ENCODE results near the gene PLXNA4. TPM values are rescaled to one million over a fixed set of nuclear protein-coding genes. Genes with fewer than 3 reads are reported as not detected.
"Not testable (repeated sequence)": the region's sequence is repeated elsewhere in the genome, so short reads cannot be mapped to it uniquely, and the experiment has no call there.

PLXNA4 gene
- total RNA-seq, 1 donor from 2014 or later: 16.2 TPM

DNA sequence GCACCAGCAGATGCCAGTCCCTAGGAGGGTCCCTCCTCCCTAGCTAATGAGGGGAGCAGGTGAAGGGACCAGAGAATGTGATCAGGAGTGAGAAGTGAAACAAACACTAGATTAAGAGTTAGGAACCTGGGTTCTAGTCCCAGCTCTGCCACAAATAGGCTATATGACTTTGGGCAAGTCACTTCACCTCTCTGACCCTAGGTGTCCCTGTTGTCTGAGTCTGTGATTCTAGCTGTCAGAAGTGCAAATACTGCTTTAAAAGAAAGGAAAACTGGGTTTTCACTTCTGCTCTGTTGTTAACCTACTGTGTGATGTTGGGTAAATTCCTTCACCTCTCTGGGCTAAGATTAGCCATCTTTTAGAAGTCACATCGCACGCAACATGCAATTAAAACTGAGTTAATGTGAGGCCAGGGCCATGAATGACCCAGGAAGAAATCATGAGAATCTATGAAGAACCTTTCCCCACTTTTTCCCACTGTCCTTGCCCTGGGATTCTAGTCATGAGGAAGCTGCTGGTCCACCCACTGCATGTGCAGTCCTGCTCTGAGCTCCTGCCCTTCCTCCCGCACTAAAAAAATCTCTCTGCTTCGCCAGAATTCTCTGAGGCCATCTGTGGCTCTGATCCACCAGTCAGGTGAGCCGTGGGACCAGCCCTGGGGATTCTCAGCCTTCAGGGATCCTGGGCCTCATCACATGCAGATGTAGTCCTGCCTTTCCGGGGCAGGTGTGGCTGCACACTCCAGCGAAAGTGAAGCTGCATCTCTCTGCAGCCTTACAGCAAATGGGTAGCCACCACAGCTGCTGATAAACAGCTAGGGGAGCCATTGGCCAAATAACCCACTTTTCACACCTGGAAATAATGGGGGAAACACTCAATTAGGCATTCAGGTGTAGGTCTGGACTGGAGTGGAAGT, 181.7 kb downstream of the PLXNA4 start:
- Mint-ChIP-seq H3K36me3 (ENCODE audit: unreplicated experiment) (no peaks in the 10 kb centered on the region), H3K27me3 (ENCODE audit: unreplicated experiment) (peaks cover 9% of the 10 kb centered on the region), H3K4me1 (ENCODE audit: low read depth, unreplicated experiment) (peaks cover 45% of the 10 kb centered on the region), H3K27ac (ENCODE audit: unreplicated experiment) (no peak overlapping the region), H3K4me3 (ENCODE audit: unreplicated experiment) (no peak overlapping the region), H3K9me3 (ENCODE audit: unreplicated experiment) (peaks cover 7% of the 10 kb centered on the region)
- TF ChIP-seq, protein P1, sequence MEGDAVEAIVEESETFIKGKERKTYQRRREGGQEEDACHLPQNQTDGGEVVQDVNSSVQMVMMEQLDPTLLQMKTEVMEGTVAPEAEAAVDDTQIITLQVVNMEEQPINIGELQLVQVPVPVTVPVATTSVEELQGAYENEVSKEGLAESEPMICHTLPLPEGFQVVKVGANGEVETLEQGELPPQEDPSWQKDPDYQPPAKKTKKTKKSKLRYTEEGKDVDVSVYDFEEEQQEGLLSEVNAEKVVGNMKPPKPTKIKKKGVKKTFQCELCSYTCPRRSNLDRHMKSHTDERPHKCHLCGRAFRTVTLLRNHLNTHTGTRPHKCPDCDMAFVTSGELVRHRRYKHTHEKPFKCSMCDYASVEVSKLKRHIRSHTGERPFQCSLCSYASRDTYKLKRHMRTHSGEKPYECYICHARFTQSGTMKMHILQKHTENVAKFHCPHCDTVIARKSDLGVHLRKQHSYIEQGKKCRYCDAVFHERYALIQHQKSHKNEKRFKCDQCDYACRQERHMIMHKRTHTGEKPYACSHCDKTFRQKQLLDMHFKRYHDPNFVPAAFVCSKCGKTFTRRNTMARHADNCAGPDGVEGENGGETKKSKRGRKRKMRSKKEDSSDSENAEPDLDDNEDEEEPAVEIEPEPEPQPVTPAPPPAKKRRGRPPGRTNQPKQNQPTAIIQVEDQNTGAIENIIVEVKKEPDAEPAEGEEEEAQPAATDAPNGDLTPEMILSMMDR (IDR thresholded peaks at IDR 0.05; ENCODE audit: partially characterized antibody, unreplicated experiment): no peak
- DNase-seq: no peak

DNA sequence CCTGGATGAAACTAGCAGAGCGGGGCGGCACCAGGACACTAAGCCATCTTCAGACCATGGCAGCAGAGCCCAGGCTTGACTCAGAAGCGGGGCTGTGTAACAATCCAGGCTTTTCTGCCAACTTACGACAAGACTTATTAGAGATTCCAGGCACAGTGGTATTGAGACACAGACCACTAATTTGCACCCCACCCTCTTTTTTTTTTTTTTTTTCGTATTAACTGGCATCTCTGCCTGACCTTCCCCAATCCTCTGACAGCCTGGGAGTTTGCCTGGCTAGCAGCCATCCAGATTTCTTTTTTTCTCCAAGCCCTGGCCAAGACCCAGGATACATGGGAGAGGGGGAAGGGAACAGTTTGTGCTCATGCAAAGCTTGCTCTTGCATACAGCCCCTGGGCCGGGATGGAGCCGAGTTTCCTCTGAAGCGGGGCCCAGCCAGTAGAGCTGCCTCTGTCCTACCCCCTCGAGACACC, 182.4 kb downstream of the PLXNA4 start:
- no peak for DNase-seq
- peaks cover 9% of the 10 kb centered on the region for H3K27me3 Mint-ChIP-seq (ENCODE audit: unreplicated experiment)
- TF ChIP-seq, protein P1 (IDR thresholded peaks at IDR 0.05; ENCODE audit: partially characterized antibody, unreplicated experiment): no peak
- peaks cover 2% of the 10 kb centered on the region for H3K9me3 Mint-ChIP-seq (ENCODE audit: unreplicated experiment)
- no peak overlapping the region for H3K4me3 Mint-ChIP-seq (ENCODE audit: unreplicated experiment)
- peaks cover 38% of the 10 kb centered on the region for H3K4me1 Mint-ChIP-seq (ENCODE audit: low read depth, unreplicated experiment)
- no peaks in the 10 kb centered on the region for H3K36me3 Mint-ChIP-seq (ENCODE audit: unreplicated experiment)
- H3K27ac Mint-ChIP-seq (ENCODE audit: unreplicated experiment): peak overlapping the region; percentile 15

- Mint-ChIP-seq H3K36me3 (ENCODE audit: unreplicated experiment) (no peaks in the 10 kb centered on the region), H3K9me3 (ENCODE audit: unreplicated experiment) (peaks cover 5% of the 10 kb centered on the region), H3K27ac (ENCODE audit: unreplicated experiment) (no peak overlapping the region), H3K27me3 (ENCODE audit: unreplicated experiment) (peaks cover 5% of the 10 kb centered on the region), H3K4me1 (ENCODE audit: low read depth, unreplicated experiment) (peaks cover 34% of the 10 kb centered on the region), H3K4me3 (ENCODE audit: unreplicated experiment) (no peak overlapping the region)
- DNase-seq: no peak
- TF ChIP-seq, protein P1 (IDR thresholded peaks at IDR 0.05; ENCODE audit: partially characterized antibody, unreplicated experiment): no peak
These were observed 183.6 kb downstream of the PLXNA4 start for GRCh38 chr7:132392713-132393112.

GRCh38 chr7:132390705-132391104, 185.6 kb downstream of the PLXNA4 start:
- H3K36me3 Mint-ChIP-seq (ENCODE audit: unreplicated experiment): no peaks in the 10 kb centered on the region
- peaks cover 7% of the 10 kb centered on the region for H3K9me3 Mint-ChIP-seq (ENCODE audit: unreplicated experiment)
- no peak for DNase-seq
- H3K27me3 Mint-ChIP-seq (ENCODE audit: unreplicated experiment): peaks cover 8% of the 10 kb centered on the region
- H3K4me3 Mint-ChIP-seq (ENCODE audit: unreplicated experiment): no peak overlapping the region
- TF ChIP-seq, protein P1 (IDR thresholded peaks at IDR 0.05; ENCODE audit: partially characterized antibody, unreplicated experiment): no peak
- peaks cover 41% of the 10 kb centered on the region for H3K4me1 Mint-ChIP-seq (ENCODE audit: low read depth, unreplicated experiment)
- no peak overlapping the region for H3K27ac Mint-ChIP-seq (ENCODE audit: unreplicated experiment)

GRCh38 chr7:132390049-132390448, 186.2 kb downstream of the PLXNA4 start:
- not testable (repeated sequence) for H3K9me3 Mint-ChIP-seq (ENCODE audit: unreplicated experiment); H3K36me3 Mint-ChIP-seq (ENCODE audit: unreplicated experiment); H3K27me3 Mint-ChIP-seq (ENCODE audit: unreplicated experiment); DNase-seq; H3K27ac Mint-ChIP-seq (ENCODE audit: unreplicated experiment); H3K4me3 Mint-ChIP-seq (ENCODE audit: unreplicated experiment)
- peaks cover 40% of the 10 kb centered on the region for H3K4me1 Mint-ChIP-seq (ENCODE audit: low read depth, unreplicated experiment)
